Stimulated activated CD4-positive, alpha-beta T cell treated with anti-CD3 and anti-CD28 coated beads, Interleukin-1b, Interleukin-23, amount 100 ng/mL, for 48 hours (primary cell): ENCODE measurements around the gene CALCA.

Experiments
- DNase-seq: peaks from one replicate; pipeline ENCODE4 v3.0.0-alpha.2; 2020

Gene CALCA

DNA sequence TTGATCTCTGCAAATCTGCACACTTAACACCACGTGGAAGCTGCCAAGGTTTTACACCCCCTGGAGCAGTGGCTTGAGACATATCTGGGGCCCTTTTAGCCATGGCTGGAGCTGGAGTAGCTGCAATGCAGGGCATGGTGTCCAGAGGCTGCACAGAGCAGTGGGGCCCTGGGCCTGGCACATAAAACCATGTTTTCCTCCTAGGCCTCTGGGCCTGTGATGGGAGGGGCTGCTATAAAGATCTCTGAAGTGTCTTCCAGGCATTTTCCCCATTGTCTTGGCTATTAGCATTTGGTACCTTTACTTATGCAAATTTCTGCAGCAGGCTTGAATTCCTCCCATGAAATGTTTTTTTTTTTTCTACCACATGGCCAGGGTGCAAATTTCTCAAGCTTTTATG is 33.2 kb downstream of the CALCA start:
- DNase-seq: no peak

DNA sequence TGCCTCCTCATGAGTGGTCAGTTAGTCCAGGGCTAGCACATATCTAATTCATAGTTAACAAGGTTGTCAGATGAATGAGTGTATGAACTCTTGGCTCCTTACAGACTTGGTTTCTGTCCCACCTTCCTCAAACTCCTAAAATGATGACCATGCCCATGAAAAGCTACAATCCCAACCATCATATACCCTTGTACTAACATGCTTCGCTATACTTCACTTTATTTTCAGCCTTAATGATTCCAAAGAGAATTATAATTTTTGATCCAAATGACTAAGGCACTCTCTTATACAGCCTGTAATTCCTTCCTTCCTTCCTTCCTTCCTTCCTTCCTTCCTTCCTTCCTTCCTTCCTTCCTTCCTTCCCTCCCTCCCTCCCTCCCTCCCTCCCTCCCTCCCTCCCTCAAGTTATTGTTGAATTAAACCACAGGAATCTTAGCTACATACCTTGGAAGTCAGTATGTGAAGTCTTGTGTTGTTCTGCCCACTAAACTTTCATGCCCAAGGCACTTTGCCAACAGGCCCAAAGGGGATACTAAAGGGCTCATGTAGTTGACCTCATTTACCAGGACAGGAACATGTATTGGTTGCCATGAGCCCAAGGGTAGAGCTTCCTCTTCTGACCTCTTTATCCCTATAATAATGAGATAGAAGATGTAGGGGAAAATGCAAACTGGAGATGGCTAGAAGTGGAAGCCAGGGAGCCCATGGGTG is 37.4 kb downstream of the CALCA start:
- no peak for DNase-seq

DNA sequence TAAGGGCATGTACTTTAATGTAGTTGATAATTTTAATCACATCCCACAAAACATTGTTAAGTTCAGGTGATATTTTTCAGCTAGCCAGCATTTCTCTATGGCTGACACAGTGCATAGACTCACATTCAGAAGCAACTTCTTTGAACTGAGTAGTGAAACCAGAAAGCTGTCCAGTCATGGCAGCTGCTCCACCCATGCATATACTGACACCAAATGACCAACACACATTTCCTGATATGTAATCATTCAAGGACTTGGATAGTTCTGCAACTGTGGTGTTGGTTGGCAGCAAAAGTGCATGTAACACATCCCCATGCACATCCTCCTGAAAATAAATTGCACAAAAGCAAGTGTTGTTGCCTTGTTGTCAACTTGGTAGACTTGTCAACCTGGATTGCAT is 39.7 kb downstream of the CALCA start:
- DNase-seq: no peak

DNA sequence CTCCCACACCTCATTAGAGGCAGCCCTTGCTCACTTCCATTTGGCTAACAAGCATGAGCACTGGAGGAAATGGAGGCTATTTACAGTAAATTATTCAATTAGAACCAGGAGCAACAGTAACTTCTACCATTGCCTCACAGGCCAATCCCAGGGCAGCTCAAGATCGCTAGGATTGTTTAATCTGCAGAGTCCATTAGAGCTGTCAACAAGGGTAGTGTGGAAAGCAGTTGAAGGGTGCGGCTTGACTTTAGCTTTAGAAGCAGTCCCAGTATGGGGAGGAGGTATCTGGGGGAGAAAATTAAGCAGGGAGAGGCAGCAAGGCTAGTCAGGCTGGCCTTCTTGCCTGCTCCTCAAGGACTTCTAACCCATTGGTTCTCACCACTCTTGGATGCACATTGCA is 41.8 kb downstream of the CALCA start:
- DNase-seq: no peak

DNA sequence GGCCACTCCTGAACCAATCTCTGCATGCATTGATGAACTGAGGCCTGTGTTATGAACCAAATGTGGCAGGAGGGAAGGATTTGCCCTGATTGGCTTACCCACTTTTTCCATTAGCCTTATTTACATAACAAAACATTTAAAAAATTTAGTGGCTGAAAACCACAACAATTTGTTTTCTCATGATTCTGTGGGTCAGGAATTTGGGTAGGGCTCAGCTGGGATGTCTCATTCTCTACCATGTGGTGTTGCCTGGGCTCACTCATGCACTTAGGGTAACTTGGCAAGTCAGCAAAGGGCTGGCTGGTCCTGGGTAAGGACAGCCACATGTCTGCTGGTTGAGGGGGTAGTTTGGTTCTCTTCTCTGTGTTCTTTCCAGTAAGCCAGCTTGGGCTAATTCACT is 45.0 kb downstream of the CALCA start:
- no peak for DNase-seq

DNA sequence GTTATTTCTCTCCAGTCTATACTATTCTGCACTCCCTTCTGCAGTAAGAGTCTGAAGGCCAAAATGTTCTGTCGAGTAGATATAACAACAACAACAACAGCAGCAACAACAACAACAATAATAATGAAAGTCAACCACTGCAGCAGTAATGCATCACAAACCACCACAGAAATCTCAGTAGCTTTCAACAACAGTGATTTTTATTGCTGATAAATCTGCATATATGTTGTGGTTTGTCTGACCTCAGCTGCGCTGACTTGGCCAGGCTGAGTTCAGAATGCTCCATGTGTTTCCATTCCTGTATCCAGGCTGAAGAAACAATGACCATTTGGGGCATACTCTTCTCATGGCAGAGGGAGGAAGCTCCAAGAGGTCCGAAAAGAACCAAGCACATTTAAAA is 47.8 kb downstream of the CALCA start:
- no peak for DNase-seq
